Measurements from ENCODE around the gene NUDT22. TPM values are rescaled to one million over a fixed set of nuclear protein-coding genes. Genes with fewer than 3 reads are reported as not detected.

NUDT22 gene
- total and polyA plus RNA-seq, 10 donors, result 61.8 to 109 (median 78.7) TPM

DNA sequence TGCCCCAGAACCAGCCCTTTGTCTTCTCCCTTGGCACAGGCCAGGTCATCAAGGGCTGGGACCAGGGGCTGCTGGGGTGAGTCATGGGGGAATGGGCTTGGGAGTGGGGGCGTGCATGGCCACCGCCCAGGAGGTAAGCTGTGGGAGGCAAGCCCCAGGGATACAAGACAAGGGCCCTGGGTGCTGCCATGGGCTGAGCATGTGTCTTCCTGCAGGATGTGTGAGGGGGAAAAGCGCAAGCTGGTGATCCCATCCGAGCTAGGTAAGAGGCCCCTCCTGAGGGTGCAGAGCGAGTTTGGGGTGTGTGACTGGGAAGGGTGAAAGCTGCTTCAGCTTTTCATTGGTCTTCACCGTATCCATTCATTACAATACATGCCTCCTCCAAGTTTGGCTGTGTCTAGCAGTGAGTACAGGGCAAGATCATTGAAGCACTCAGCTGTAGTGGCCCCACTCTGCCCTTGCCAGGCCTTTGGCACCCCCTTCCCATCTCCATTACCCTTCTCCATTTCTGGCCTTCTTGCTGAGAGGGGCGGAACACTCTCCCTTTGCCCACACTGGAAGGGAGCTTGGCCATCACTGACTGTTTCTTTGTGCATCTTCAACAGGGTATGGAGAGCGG, 17.3 kb downstream of the NUDT22 start:
- no peak for DNase-seq
- peak overlapping the region in 1 of 8 donors; percentile 11 for H3K4me3 ChIP-seq
- TF ChIP-seq POLR2A (IDR thresholded peaks at IDR 0.05) (no peak), POLR2AphosphoS5 (IDR thresholded peaks at IDR 0.05) (peak in 1 of 3 donors; percentile 10)
- TF ChIP-seq, protein P1, sequence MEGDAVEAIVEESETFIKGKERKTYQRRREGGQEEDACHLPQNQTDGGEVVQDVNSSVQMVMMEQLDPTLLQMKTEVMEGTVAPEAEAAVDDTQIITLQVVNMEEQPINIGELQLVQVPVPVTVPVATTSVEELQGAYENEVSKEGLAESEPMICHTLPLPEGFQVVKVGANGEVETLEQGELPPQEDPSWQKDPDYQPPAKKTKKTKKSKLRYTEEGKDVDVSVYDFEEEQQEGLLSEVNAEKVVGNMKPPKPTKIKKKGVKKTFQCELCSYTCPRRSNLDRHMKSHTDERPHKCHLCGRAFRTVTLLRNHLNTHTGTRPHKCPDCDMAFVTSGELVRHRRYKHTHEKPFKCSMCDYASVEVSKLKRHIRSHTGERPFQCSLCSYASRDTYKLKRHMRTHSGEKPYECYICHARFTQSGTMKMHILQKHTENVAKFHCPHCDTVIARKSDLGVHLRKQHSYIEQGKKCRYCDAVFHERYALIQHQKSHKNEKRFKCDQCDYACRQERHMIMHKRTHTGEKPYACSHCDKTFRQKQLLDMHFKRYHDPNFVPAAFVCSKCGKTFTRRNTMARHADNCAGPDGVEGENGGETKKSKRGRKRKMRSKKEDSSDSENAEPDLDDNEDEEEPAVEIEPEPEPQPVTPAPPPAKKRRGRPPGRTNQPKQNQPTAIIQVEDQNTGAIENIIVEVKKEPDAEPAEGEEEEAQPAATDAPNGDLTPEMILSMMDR (IDR thresholded peaks at IDR 0.05 in 8 of 11, conservative IDR thresholded peaks at IDR 0.05 in 3 of 11), result no peak
- H3K36me3 ChIP-seq, result peaks cover 0 to 35% (median 16%) of the 10 kb centered on the region in 6 donors
- no peaks in the 10 kb centered on the region for H3K27me3 ChIP-seq (replicated peaks in 1 of 7)
- H3K4me1 ChIP-seq, result peaks cover 23 to 87% (median 68%) of the 10 kb centered on the region in 6 donors
- intact Hi-C loops (cut with DNase I; ENCODE audit: low total_unique reads), result no loop called here
- WGBS, 5 donors, result 90 to 94% (median 92%) methylated on average over 8 of the region's 8 CpGs
- H3K27ac ChIP-seq, result peak overlapping the region in 3 of 8 donors; percentile 95 to 100 (median 97)
- no peaks in the 10 kb centered on the region for H3K9me3 ChIP-seq

DNA sequence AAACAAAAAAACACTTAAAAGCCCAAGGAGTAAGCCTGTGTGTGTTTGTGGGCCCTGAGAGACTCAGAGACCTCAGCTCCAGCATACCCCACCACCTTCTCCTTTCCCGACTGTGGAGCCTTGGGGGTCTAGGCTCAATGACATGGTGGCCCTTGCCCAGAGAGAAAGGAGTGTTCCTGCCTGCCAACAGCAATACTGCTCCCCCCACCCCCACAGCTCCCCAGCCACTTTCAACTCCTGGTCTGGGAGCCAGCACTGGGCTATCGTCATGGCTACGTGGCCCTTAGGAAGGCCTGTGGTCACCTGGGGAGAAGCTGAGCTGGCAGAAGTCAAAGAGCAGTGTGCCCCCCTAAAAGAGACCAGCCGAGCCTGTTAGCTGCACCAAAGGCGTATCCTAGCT, 18.0 kb downstream of the NUDT22 start:
- peaks cover 23 to 81% (median 62%) of the 10 kb centered on the region in 6 donors for H3K4me1 ChIP-seq

DNA sequence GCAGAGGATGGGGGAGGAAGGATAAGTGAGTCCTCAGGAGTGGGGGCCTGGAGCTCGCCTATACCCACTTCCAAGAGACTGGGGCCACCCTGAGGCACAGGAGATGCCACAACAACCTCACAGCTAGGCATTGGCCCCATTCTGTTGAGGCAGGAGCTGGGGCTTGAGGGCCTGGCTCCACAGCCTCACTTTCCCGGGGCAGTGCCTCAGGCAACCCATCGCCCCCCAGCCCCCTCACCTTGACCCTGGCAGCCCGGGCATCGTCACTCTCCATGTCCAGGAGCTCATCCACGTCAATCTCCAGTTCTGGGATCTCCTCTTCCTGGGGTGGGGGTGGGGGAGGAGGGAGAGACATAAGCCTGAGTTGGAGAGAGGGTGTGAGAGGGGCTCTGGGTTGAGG, 18.9 kb downstream of the NUDT22 start:
- Histone ChIP-seq H3K4me3 (peak overlapping the region in 6 of 8 donors; percentile 58 to 90 (median 80)), H3K4me1 (peaks cover 19 to 77% (median 56%) of the 10 kb centered on the region in 6 donors), H3K36me3 (peaks cover 0 to 24% (median 9%) of the 10 kb centered on the region in 6 donors), H3K27me3 (replicated peaks in 1 of 7) (no peaks in the 10 kb centered on the region), H3K9me3 (no peaks in the 10 kb centered on the region), H3K27ac (peak overlapping the region in 7 of 8 donors; percentile 66 to 100 (median 86))
- peak; percentile 78 for DNase-seq
- no peak for TF ChIP-seq POLR2AphosphoS5 (IDR thresholded peaks at IDR 0.05)
- no peak for TF ChIP-seq POLR2A (IDR thresholded peaks at IDR 0.05)
- TF ChIP-seq, protein P1 (IDR thresholded peaks at IDR 0.05 in 8 of 11, conservative IDR thresholded peaks at IDR 0.05 in 3 of 11), result no peak
- intact Hi-C loops (cut with DNase I; ENCODE audit: low total_unique reads), result no loop called here
- WGBS, 5 donors, result 27 to 44% (median 39%) methylated on average over 3 to 6 of the region's 6 CpGs

More for the DNA sequence above, 18.0 kb downstream of the NUDT22 start:
- WGBS, 5 donors, result 58 to 75% (median 70%) methylated on average over 5 of the region's 5 CpGs
- peak overlapping the region in 2 of 8 donors; percentile 95 to 100 for H3K27ac ChIP-seq
- peaks cover 0 to 27% (median 9%) of the 10 kb centered on the region in 6 donors for H3K36me3 ChIP-seq
- no peak for DNase-seq
- no peaks in the 10 kb centered on the region for H3K27me3 ChIP-seq (replicated peaks in 1 of 7)
- intact Hi-C loops (cut with DNase I; ENCODE audit: low total_unique reads), result no loop called here
- H3K9me3 ChIP-seq, result no peaks in the 10 kb centered on the region
- TF ChIP-seq POLR2A (IDR thresholded peaks at IDR 0.05), result no peak
- TF ChIP-seq, protein P1 (IDR thresholded peaks at IDR 0.05 in 8 of 11, conservative IDR thresholded peaks at IDR 0.05 in 3 of 11), result no peak
- TF ChIP-seq POLR2AphosphoS5 (IDR thresholded peaks at IDR 0.05), result no peak
- H3K4me3 ChIP-seq, result no peak overlapping the region

DNA sequence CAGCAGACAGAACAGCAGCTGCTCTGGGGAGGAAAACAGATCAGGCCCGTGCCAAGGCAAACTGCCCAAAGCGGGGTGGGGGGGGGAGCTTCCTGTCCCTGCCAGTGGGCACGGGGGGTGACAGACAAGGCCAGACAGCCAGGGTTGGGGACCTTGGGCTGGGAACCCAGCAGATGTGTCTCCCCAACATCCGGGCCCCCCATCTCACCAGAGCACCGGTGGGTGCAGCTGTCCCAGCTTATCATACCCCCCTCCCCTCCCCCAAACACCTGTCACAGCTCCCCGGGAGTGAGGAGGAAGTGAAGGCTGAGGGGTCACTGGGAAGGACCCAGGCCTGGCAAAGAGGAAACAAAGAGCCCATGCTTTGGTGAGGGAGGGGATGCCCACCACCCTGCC, 19.3 kb downstream of the NUDT22 start:
- H3K4me1 ChIP-seq, result peaks cover 15 to 77% (median 54%) of the 10 kb centered on the region in 6 donors
- peak overlapping the region; percentile 33 to 100 (median 84) for H3K27ac ChIP-seq
- WGBS, 5 donors, result 0 to 5% (median 0%) methylated on average over 5 to 6 of the region's 6 CpGs
- peak overlapping the region; percentile 58 to 90 (median 77) for H3K4me3 ChIP-seq
- TF ChIP-seq POLR2AphosphoS5 (IDR thresholded peaks at IDR 0.05) (peak in 1 of 3 donors; percentile 47), POLR2A (IDR thresholded peaks at IDR 0.05) (no peak)
- DNase-seq, result peak; percentile 90
- no peaks in the 10 kb centered on the region for H3K27me3 ChIP-seq (replicated peaks in 1 of 7)
- H3K36me3 ChIP-seq, result peaks cover 0 to 24% (median 9%) of the 10 kb centered on the region in 6 donors
- intact Hi-C loops (cut with DNase I; ENCODE audit: low total_unique reads), result no loop called here
- H3K9me3 ChIP-seq, result no peaks in the 10 kb centered on the region

Data from spleen (tissue), 11 donors.